ENCODE data around the gene PGAP6. TPM values are rescaled to one million over a fixed set of nuclear protein-coding genes. Genes with fewer than 3 reads are reported as not detected.
"Not testable (repeated sequence)": the region's sequence is repeated elsewhere in the genome, so short reads cannot be mapped to it uniquely, and the experiment has no call there.

Gene PGAP6
- total RNA-seq, 1 donor from 2014 or later, result 11.0 TPM

GRCh38 chr16:379961-380761, 1.6 kb downstream of the PGAP6 start:
- peaks cover 4 to 7% (median 6%) of the 10 kb centered on the region in 3 donors for H3K36me3 ChIP-seq (ENCODE audit: control insufficient read depth in 3 of 3, insufficient read depth in 3 of 3, low read length in 3 of 3)
- peak overlapping the region in 1 of 3 donors; percentile 40 for H3K9ac ChIP-seq (ENCODE audit: low read depth in 1 of 3, low read length in 3 of 3)
- no peak overlapping the region for H3K27ac ChIP-seq (ENCODE audit: low read depth, low read length)
- peaks cover 20 to 33% (median 23%) of the 10 kb centered on the region in 3 donors for H3K4me1 ChIP-seq (ENCODE audit: control insufficient read depth in 3 of 3, insufficient read depth in 3 of 3, low read length in 3 of 3)
- no peaks in the 10 kb centered on the region for H3K27me3 ChIP-seq (ENCODE audit: control insufficient read depth in 3 of 3, insufficient read depth in 3 of 3, low read length in 3 of 3)
- H3K9me3 ChIP-seq (ENCODE audit: control insufficient read depth in 3 of 3, low read length in 3 of 3), result no peaks in the 10 kb centered on the region
- no peak overlapping the region for H3K4me3 ChIP-seq (ENCODE audit: low read length in 3 of 3)

- no peak overlapping the region for H3K4me3 ChIP-seq (ENCODE audit: low read length in 3 of 3)
- peaks cover 7 to 15% (median 11%) of the 10 kb centered on the region in 3 donors for H3K36me3 ChIP-seq (ENCODE audit: control insufficient read depth in 3 of 3, insufficient read depth in 3 of 3, low read length in 3 of 3)
- no peaks in the 10 kb centered on the region for H3K9me3 ChIP-seq (ENCODE audit: control insufficient read depth in 3 of 3, low read length in 3 of 3)
- peaks cover 20 to 32% (median 21%) of the 10 kb centered on the region in 3 donors for H3K4me1 ChIP-seq (ENCODE audit: control insufficient read depth in 3 of 3, insufficient read depth in 3 of 3, low read length in 3 of 3)
- H3K9ac ChIP-seq (ENCODE audit: low read depth in 1 of 3, low read length in 3 of 3), result peak overlapping the region in 1 of 3 donors; percentile 25
- H3K27ac ChIP-seq (ENCODE audit: low read depth, low read length), result no peak overlapping the region
- H3K27me3 ChIP-seq (ENCODE audit: control insufficient read depth in 3 of 3, insufficient read depth in 3 of 3, low read length in 3 of 3), result no peaks in the 10 kb centered on the region
Measured at GRCh38 chr16:379183-379960, 2.4 kb downstream of the PGAP6 start.

GRCh38 chr16:378821-379182, 3.0 kb downstream of the PGAP6 start:
- Histone ChIP-seq H3K36me3 (ENCODE audit: control insufficient read depth in 3 of 3, insufficient read depth in 3 of 3, low read length in 3 of 3) (peaks cover 11 to 21% (median 15%) of the 10 kb centered on the region in 3 donors), H3K27me3 (ENCODE audit: control insufficient read depth in 3 of 3, insufficient read depth in 3 of 3, low read length in 3 of 3) (no peaks in the 10 kb centered on the region), H3K27ac (ENCODE audit: low read depth, low read length) (no peak overlapping the region), H3K4me1 (ENCODE audit: control insufficient read depth in 3 of 3, insufficient read depth in 3 of 3, low read length in 3 of 3) (peaks cover 14 to 26% (median 15%) of the 10 kb centered on the region in 3 donors), H3K4me3 (ENCODE audit: low read length in 3 of 3) (no peak overlapping the region), H3K9ac (ENCODE audit: low read depth in 1 of 3, low read length in 3 of 3) (no peak overlapping the region), H3K9me3 (ENCODE audit: control insufficient read depth in 3 of 3, low read length in 3 of 3) (no peaks in the 10 kb centered on the region)

- not testable (repeated sequence) for H3K9ac ChIP-seq (ENCODE audit: low read depth in 1 of 3, low read length in 3 of 3); H3K4me3 ChIP-seq (ENCODE audit: low read length in 3 of 3)
Measured at GRCh38 chr16:378113-378820, 3.5 kb downstream of the PGAP6 start.

GRCh38 chr16:377419-377951, 4.3 kb downstream of the PGAP6 start:
- H3K9me3 ChIP-seq (ENCODE audit: control insufficient read depth in 3 of 3, low read length in 3 of 3), result no peaks in the 10 kb centered on the region
- H3K9ac ChIP-seq (ENCODE audit: low read depth in 1 of 3, low read length in 3 of 3), result no peak overlapping the region
- H3K4me3 ChIP-seq (ENCODE audit: low read length in 3 of 3), result no peak overlapping the region
- peaks cover 2 to 18% (median 8%) of the 10 kb centered on the region in 3 donors for H3K4me1 ChIP-seq (ENCODE audit: control insufficient read depth in 3 of 3, insufficient read depth in 3 of 3, low read length in 3 of 3)
- H3K27ac ChIP-seq (ENCODE audit: low read depth, low read length), result no peak overlapping the region
- H3K27me3 ChIP-seq (ENCODE audit: control insufficient read depth in 3 of 3, insufficient read depth in 3 of 3, low read length in 3 of 3), result no peaks in the 10 kb centered on the region
- H3K36me3 ChIP-seq (ENCODE audit: control insufficient read depth in 3 of 3, insufficient read depth in 3 of 3, low read length in 3 of 3), result peaks cover 12 to 26% (median 19%) of the 10 kb centered on the region in 3 donors

More at GRCh38 chr16:378113-378820, 3.5 kb downstream of the PGAP6 start:
- not testable (repeated sequence) for H3K9me3 ChIP-seq (ENCODE audit: control insufficient read depth in 3 of 3, low read length in 3 of 3); H3K27ac ChIP-seq (ENCODE audit: low read depth, low read length); H3K27me3 ChIP-seq (ENCODE audit: control insufficient read depth in 3 of 3, insufficient read depth in 3 of 3, low read length in 3 of 3)
- H3K36me3 ChIP-seq (ENCODE audit: control insufficient read depth in 3 of 3, insufficient read depth in 3 of 3, low read length in 3 of 3), result peaks cover 12 to 23% (median 15%) of the 10 kb centered on the region in 3 donors
- H3K4me1 ChIP-seq (ENCODE audit: control insufficient read depth in 3 of 3, insufficient read depth in 3 of 3, low read length in 3 of 3), result peaks cover 9 to 21% (median 12%) of the 10 kb centered on the region in 3 donors

GRCh38 chr16:376817-377418, 4.9 kb downstream of the PGAP6 start:
- Histone ChIP-seq H3K36me3 (ENCODE audit: control insufficient read depth in 3 of 3, insufficient read depth in 3 of 3, low read length in 3 of 3) (peaks cover 16 to 30% (median 22%) of the 10 kb centered on the region in 3 donors), H3K4me1 (ENCODE audit: control insufficient read depth in 3 of 3, insufficient read depth in 3 of 3, low read length in 3 of 3) (peaks cover 2 to 14% (median 8%) of the 10 kb centered on the region in 3 donors), H3K27me3 (ENCODE audit: control insufficient read depth in 3 of 3, insufficient read depth in 3 of 3, low read length in 3 of 3) (no peaks in the 10 kb centered on the region), H3K9me3 (ENCODE audit: control insufficient read depth in 3 of 3, low read length in 3 of 3) (no peaks in the 10 kb centered on the region), H3K9ac (ENCODE audit: low read depth in 1 of 3, low read length in 3 of 3) (no peak overlapping the region), H3K4me3 (ENCODE audit: low read length in 3 of 3) (no peak overlapping the region), H3K27ac (ENCODE audit: low read depth, low read length) (no peak overlapping the region)

GRCh38 chr16:375927-376816, 5.6 kb downstream of the PGAP6 start:
- Histone ChIP-seq H3K9ac (ENCODE audit: low read depth in 1 of 3, low read length in 3 of 3) (no peak overlapping the region), H3K27me3 (ENCODE audit: control insufficient read depth in 3 of 3, insufficient read depth in 3 of 3, low read length in 3 of 3) (no peaks in the 10 kb centered on the region), H3K4me1 (ENCODE audit: control insufficient read depth in 3 of 3, insufficient read depth in 3 of 3, low read length in 3 of 3) (peaks cover 2 to 14% (median 8%) of the 10 kb centered on the region in 3 donors), H3K9me3 (ENCODE audit: control insufficient read depth in 3 of 3, low read length in 3 of 3) (no peaks in the 10 kb centered on the region), H3K36me3 (ENCODE audit: control insufficient read depth in 3 of 3, insufficient read depth in 3 of 3, low read length in 3 of 3) (peaks cover 16 to 30% (median 25%) of the 10 kb centered on the region in 3 donors), H3K27ac (ENCODE audit: low read depth, low read length) (no peak overlapping the region), H3K4me3 (ENCODE audit: low read length in 3 of 3) (no peak overlapping the region)

- Histone ChIP-seq H3K36me3 (ENCODE audit: control insufficient read depth in 3 of 3, insufficient read depth in 3 of 3, low read length in 3 of 3) (peaks cover 16 to 30% (median 25%) of the 10 kb centered on the region in 3 donors), H3K9me3 (ENCODE audit: control insufficient read depth in 3 of 3, low read length in 3 of 3) (no peaks in the 10 kb centered on the region), H3K4me3 (ENCODE audit: low read length in 3 of 3) (no peak overlapping the region), H3K27me3 (ENCODE audit: control insufficient read depth in 3 of 3, insufficient read depth in 3 of 3, low read length in 3 of 3) (no peaks in the 10 kb centered on the region), H3K9ac (ENCODE audit: low read depth in 1 of 3, low read length in 3 of 3) (no peak overlapping the region), H3K4me1 (ENCODE audit: control insufficient read depth in 3 of 3, insufficient read depth in 3 of 3, low read length in 3 of 3) (peaks cover 4 to 10% (median 9%) of the 10 kb centered on the region in 3 donors), H3K27ac (ENCODE audit: low read depth, low read length) (no peak overlapping the region)
Measured at GRCh38 chr16:375212-375611, 6.6 kb downstream of the PGAP6 start.

GRCh38 chr16:374616-374926, 7.2 kb downstream of the PGAP6 start:
- Histone ChIP-seq H3K9ac (ENCODE audit: low read depth in 1 of 3, low read length in 3 of 3) (no peak overlapping the region), H3K27ac (ENCODE audit: low read depth, low read length) (no peak overlapping the region), H3K4me1 (ENCODE audit: control insufficient read depth in 3 of 3, insufficient read depth in 3 of 3, low read length in 3 of 3) (peaks cover 9 to 13% (median 9%) of the 10 kb centered on the region in 3 donors), H3K9me3 (ENCODE audit: control insufficient read depth in 3 of 3, low read length in 3 of 3) (no peaks in the 10 kb centered on the region), H3K27me3 (ENCODE audit: control insufficient read depth in 3 of 3, insufficient read depth in 3 of 3, low read length in 3 of 3) (no peaks in the 10 kb centered on the region), H3K4me3 (ENCODE audit: low read length in 3 of 3) (no peak overlapping the region), H3K36me3 (ENCODE audit: control insufficient read depth in 3 of 3, insufficient read depth in 3 of 3, low read length in 3 of 3) (peaks cover 16 to 30% (median 25%) of the 10 kb centered on the region in 3 donors)
